H1 (cell line): ENCODE data around the gene PRKN. TPM values are rescaled to one million over a fixed set of nuclear protein-coding genes. Genes with fewer than 3 reads are reported as not detected.

Experiments used
- TEAD4 ChIP-seq: IDR thresholded peaks from 2 replicates; pipeline ENCODE4 v1.6.1; 2012; ENCODE audit warnings: low read depth, low read length, inconsistent platforms, mixed read lengths
- polyA plus RNA-seq, 7 experiments: library from polyadenylated mRNA; depleted of rRNA in 3 of 7; stranded (reverse) in 5 of 7; unstranded in 2 of 7; fragments of >200 nt in 5 of 7; fragments of 200-250 nt in 2 of 7; gene quantifications; 1 replicate in 5 of 7; 2 replicates in 1 of 7; 4 replicates in 1 of 7; pipeline versions ENCODE4 v1.2.1 to v1.2.3, GENCODE V29; 2011 to 2013; ENCODE audit warnings: missing spikeins in 2 of 7, mixed read lengths in 2 of 7
- total RNA-seq: library from RNA; stranded (reverse); fragmentation: NEBNext Ultra II Directional; extraction: Animal tissue kit (Norgen Biotek cat#: 25700); gene quantifications from 2 replicates; pipeline ENCODE4 v1.2.1, GENCODE V29; 2021
- TF ChIP-seq, protein P1 (sequence below): fragments of 300-600 bp; sonication (generic); IDR thresholded peaks from 2 replicates; pipeline ENCODE4 v1.7.1; 2012; ENCODE audit warnings: low read length, moderate library complexity, mild to moderate bottlenecking, inconsistent platforms; ENCODE audit not compliant: insufficient replicate concordance

Gene PRKN
- total and polyA plus RNA-seq, 2 of the 8 experiments (the other 6 are each of a cell fraction or from before 2014, with no cell fraction given), result 0.13 to 0.29 TPM

- TF ChIP-seq, protein P1, sequence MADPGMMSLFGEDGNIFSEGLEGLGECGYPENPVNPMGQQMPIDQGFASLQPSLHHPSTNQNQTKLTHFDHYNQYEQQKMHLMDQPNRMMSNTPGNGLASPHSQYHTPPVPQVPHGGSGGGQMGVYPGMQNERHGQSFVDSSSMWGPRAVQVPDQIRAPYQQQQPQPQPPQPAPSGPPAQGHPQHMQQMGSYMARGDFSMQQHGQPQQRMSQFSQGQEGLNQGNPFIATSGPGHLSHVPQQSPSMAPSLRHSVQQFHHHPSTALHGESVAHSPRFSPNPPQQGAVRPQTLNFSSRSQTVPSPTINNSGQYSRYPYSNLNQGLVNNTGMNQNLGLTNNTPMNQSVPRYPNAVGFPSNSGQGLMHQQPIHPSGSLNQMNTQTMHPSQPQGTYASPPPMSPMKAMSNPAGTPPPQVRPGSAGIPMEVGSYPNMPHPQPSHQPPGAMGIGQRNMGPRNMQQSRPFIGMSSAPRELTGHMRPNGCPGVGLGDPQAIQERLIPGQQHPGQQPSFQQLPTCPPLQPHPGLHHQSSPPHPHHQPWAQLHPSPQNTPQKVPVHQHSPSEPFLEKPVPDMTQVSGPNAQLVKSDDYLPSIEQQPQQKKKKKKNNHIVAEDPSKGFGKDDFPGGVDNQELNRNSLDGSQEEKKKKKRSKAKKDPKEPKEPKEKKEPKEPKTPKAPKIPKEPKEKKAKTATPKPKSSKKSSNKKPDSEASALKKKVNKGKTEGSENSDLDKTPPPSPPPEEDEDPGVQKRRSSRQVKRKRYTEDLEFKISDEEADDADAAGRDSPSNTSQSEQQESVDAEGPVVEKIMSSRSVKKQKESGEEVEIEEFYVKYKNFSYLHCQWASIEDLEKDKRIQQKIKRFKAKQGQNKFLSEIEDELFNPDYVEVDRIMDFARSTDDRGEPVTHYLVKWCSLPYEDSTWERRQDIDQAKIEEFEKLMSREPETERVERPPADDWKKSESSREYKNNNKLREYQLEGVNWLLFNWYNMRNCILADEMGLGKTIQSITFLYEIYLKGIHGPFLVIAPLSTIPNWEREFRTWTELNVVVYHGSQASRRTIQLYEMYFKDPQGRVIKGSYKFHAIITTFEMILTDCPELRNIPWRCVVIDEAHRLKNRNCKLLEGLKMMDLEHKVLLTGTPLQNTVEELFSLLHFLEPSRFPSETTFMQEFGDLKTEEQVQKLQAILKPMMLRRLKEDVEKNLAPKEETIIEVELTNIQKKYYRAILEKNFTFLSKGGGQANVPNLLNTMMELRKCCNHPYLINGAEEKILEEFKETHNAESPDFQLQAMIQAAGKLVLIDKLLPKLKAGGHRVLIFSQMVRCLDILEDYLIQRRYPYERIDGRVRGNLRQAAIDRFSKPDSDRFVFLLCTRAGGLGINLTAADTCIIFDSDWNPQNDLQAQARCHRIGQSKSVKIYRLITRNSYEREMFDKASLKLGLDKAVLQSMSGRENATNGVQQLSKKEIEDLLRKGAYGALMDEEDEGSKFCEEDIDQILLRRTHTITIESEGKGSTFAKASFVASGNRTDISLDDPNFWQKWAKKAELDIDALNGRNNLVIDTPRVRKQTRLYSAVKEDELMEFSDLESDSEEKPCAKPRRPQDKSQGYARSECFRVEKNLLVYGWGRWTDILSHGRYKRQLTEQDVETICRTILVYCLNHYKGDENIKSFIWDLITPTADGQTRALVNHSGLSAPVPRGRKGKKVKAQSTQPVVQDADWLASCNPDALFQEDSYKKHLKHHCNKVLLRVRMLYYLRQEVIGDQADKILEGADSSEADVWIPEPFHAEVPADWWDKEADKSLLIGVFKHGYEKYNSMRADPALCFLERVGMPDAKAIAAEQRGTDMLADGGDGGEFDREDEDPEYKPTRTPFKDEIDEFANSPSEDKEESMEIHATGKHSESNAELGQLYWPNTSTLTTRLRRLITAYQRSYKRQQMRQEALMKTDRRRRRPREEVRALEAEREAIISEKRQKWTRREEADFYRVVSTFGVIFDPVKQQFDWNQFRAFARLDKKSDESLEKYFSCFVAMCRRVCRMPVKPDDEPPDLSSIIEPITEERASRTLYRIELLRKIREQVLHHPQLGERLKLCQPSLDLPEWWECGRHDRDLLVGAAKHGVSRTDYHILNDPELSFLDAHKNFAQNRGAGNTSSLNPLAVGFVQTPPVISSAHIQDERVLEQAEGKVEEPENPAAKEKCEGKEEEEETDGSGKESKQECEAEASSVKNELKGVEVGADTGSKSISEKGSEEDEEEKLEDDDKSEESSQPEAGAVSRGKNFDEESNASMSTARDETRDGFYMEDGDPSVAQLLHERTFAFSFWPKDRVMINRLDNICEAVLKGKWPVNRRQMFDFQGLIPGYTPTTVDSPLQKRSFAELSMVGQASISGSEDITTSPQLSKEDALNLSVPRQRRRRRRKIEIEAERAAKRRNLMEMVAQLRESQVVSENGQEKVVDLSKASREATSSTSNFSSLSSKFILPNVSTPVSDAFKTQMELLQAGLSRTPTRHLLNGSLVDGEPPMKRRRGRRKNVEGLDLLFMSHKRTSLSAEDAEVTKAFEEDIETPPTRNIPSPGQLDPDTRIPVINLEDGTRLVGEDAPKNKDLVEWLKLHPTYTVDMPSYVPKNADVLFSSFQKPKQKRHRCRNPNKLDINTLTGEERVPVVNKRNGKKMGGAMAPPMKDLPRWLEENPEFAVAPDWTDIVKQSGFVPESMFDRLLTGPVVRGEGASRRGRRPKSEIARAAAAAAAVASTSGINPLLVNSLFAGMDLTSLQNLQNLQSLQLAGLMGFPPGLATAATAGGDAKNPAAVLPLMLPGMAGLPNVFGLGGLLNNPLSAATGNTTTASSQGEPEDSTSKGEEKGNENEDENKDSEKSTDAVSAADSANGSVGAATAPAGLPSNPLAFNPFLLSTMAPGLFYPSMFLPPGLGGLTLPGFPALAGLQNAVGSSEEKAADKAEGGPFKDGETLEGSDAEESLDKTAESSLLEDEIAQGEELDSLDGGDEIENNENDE, result no peak
- no peak for TF ChIP-seq TEAD4
These were observed 610.6 kb downstream of the PRKN start (continued) for GRCh38 chr6:162116902-162117525.
